Ascending aorta (tissue), 2 donors: Measurements from ENCODE around the gene IRF2. TPM values are rescaled to one million over a fixed set of nuclear protein-coding genes. Genes with fewer than 3 reads are reported as not detected.

Experiments
- DNase-seq, 2 donors: peaks; one replicate each; pipeline ENCODE4 v3.0.0-alpha.2; 2019; ENCODE audit warnings: low spot score in 2 of 2
- H3K27ac ChIP-seq, 2 donors: fragments of 200-600 bp; sonication (generic); one replicate each; pipeline ENCODE4 v1.5.1; 2016 to 2017; ENCODE audit warnings: mild to moderate bottlenecking in 1 of 2
- H3K27me3 ChIP-seq: fragments of 200-600 bp; sonication (generic); one replicate; pipeline ENCODE4 v1.5.1; 2017
- H3K36me3 ChIP-seq, 2 donors: fragments of 200-600 bp; sonication (generic); one replicate each; pipeline ENCODE4 v1.5.1; 2016
- H3K4me1 ChIP-seq, 2 donors: fragments of 200-600 bp; sonication (generic); one replicate each; pipeline ENCODE4 v1.5.1; 2016 to 2017; ENCODE audit warnings: mild to moderate bottlenecking in 1 of 2
- H3K4me3 ChIP-seq, 2 donors: fragments of 200-600 bp; sonication (generic); one replicate each; pipeline ENCODE4 v1.5.1; 2016 to 2017; ENCODE audit warnings: mild to moderate bottlenecking in 1 of 2
- H3K9me3 ChIP-seq, 2 donors: fragments of 200-600 bp; sonication (generic); one replicate each; pipeline ENCODE4 v1.5.1; 2016
- intact Hi-C: fragments of 100-400 bp; cut with DNase I; formaldehyde crosslinking; loops from one replicate; pipeline ENCODE4 v1.15.1; 2023
- total RNA-seq: library from RNA; depleted of rRNA; stranded (reverse); fragments of >200 nt; gene quantifications from one replicate; pipeline ENCODE4 v1.1.0, GENCODE V29; 2016
- TF ChIP-seq, protein P1 (sequence below), 3 experiments: fragments of 200-600 bp in 2 of 3; fragments of 450-650 bp in 1 of 3; sonication (generic) in 2 of 3; IDR thresholded peaks; one replicate each; pipeline ENCODE4 v1.5.1; 2016 to 2019; ENCODE audit warnings: antibody characterized with exemption in 3 of 3, mild to moderate bottlenecking in 1 of 3, moderate library complexity in 1 of 3

The IRF2 gene
- total RNA-seq, 1 donor from 2014 or later, result 39.6 TPM

DNA sequence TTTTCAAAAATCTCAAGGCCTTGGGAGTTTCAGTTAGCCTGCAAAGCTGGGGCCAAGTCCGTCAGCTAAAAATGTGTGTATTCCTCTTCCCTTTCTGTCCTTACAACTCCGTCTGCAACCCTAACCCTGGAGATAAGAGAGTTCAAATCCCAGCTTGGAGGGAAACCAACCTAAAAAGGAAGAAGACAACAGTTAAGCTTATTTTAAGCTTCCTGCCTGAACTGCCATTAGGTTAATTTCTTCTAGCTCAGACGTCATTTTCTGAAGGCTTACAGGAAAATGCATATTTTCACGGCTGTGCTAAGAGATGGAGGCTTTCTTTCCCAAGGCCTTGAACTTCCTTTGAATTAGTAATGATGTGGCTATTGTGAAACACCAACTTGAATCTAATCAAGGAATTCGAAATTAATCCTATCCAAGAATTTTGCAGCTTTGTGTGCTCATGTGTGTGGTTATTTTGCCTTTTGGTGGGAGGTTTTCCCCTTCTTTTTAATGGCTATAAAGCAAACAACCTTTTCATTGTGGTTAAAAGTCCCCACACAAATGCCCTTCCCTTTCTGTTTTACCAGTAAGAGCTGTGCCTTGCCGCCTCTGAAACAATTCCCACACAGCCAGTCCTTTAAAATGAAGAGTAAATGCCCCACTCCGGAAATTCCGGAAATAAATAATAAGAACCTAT, 103.5 kb downstream of the IRF2 start:
- no peaks in the 10 kb centered on the region for H3K4me1 ChIP-seq
- no peak overlapping the region for H3K27ac ChIP-seq
- intact Hi-C loops, result no loop called here
- no peaks in the 10 kb centered on the region for H3K36me3 ChIP-seq
- DNase-seq, result no peak
- H3K27me3 ChIP-seq, result no peaks in the 10 kb centered on the region
- H3K9me3 ChIP-seq, result no peaks in the 10 kb centered on the region
- H3K4me3 ChIP-seq, result no peak overlapping the region
- TF ChIP-seq, protein P1, sequence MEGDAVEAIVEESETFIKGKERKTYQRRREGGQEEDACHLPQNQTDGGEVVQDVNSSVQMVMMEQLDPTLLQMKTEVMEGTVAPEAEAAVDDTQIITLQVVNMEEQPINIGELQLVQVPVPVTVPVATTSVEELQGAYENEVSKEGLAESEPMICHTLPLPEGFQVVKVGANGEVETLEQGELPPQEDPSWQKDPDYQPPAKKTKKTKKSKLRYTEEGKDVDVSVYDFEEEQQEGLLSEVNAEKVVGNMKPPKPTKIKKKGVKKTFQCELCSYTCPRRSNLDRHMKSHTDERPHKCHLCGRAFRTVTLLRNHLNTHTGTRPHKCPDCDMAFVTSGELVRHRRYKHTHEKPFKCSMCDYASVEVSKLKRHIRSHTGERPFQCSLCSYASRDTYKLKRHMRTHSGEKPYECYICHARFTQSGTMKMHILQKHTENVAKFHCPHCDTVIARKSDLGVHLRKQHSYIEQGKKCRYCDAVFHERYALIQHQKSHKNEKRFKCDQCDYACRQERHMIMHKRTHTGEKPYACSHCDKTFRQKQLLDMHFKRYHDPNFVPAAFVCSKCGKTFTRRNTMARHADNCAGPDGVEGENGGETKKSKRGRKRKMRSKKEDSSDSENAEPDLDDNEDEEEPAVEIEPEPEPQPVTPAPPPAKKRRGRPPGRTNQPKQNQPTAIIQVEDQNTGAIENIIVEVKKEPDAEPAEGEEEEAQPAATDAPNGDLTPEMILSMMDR (IDR thresholded peaks at IDR 0.05), result no peak

GRCh38 chr4:184369871-184370270, 104.5 kb downstream of the IRF2 start:
- H3K9me3 ChIP-seq, result no peaks in the 10 kb centered on the region
- no peaks in the 10 kb centered on the region for H3K36me3 ChIP-seq
- DNase-seq, result no peak
- H3K27me3 ChIP-seq, result no peaks in the 10 kb centered on the region
- no peaks in the 10 kb centered on the region for H3K4me1 ChIP-seq
- H3K4me3 ChIP-seq, result no peak overlapping the region
- intact Hi-C loops, result no loop called here
- TF ChIP-seq, protein P1 (IDR thresholded peaks at IDR 0.05), result no peak
- no peak overlapping the region for H3K27ac ChIP-seq

GRCh38 chr4:184368731-184369130, 105.6 kb downstream of the IRF2 start:
- no peak overlapping the region for H3K4me3 ChIP-seq
- intact Hi-C loops, result no loop called here
- H3K27me3 ChIP-seq, result no peaks in the 10 kb centered on the region
- no peak for DNase-seq
- no peaks in the 10 kb centered on the region for H3K4me1 ChIP-seq
- TF ChIP-seq, protein P1 (IDR thresholded peaks at IDR 0.05), result no peak
- no peaks in the 10 kb centered on the region for H3K9me3 ChIP-seq
- H3K36me3 ChIP-seq, result no peaks in the 10 kb centered on the region
- no peak overlapping the region for H3K27ac ChIP-seq

DNA sequence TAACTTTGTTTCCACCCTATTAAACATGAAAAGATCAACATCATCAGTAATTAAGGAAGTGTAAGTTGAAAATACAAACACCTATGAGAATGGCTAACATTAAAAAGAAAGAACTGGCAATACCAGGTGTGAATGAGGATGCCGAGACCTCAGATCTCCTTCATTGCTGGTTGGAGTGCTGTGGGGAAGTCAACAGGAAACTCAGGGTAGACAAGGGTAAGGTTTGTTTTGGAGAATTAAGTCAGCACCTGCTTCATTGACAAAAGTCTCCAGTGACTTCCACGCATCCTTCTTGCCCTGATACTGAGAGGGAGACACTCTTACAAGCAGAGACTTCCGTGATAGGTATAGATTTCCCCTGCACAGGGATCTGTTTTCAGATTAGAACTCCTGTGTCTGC, 106.1 kb downstream of the IRF2 start:
- TF ChIP-seq, protein P1 (IDR thresholded peaks at IDR 0.05), result no peak
- H3K9me3 ChIP-seq, result no peaks in the 10 kb centered on the region
- H3K27ac ChIP-seq, result no peak overlapping the region
- no peaks in the 10 kb centered on the region for H3K36me3 ChIP-seq
- DNase-seq, result no peak
- intact Hi-C loops, result no loop called here
- H3K4me3 ChIP-seq, result no peak overlapping the region
- no peaks in the 10 kb centered on the region for H3K4me1 ChIP-seq
- H3K27me3 ChIP-seq, result no peaks in the 10 kb centered on the region

DNA sequence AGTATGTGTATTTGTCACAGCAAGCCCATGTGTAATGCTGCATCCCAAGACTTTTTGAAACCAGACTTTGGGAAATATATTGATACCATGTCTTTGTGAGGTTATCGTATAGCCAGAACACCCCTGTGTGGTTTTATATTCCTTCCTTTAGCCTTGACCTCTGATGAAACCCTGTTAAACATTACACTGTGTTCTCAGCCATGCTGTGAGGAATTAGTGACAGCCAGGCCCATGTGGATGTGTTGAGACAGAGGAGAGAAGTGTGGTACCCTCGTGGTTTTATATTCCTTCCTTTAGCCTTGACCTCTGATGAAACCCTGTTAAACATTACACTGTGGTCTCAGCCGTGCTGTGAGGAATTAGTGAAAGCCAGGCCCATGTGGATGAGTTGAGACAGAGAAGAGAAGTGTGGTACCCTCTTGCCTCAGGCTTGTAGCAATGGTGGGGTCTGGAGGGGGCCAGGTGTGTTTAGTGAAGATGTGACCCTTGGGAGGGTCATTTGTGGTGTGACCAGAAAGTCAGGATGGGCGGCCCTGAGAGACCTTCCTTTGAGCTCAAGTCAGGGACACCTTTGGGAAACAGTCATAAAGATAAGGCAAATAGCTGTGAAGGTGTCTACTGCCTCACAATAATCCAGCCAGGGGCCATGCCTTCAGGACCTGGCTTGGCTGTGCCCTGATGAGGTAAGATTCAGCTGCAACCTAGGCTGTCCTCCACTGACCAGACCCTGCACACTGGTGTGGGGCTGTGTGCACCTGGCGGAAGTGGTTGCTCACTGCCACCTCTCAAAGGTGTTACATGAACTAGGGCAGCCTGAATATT, 110.0 kb downstream of the IRF2 start:
- H3K36me3 ChIP-seq, result no peaks in the 10 kb centered on the region
- H3K9me3 ChIP-seq, result no peaks in the 10 kb centered on the region
- TF ChIP-seq, protein P1 (IDR thresholded peaks at IDR 0.05), result no peak
- DNase-seq, result no peak
- intact Hi-C loops, result loop anchor here (5.0 kb wide), 1 partner anchor 173 kb away; no protein-coding TSS in a partner anchor
- H3K27me3 ChIP-seq, result no peaks in the 10 kb centered on the region
- H3K4me3 ChIP-seq, result no peak overlapping the region
- peaks cover 0 to 16% of the 10 kb centered on the region in 2 donors for H3K4me1 ChIP-seq
- no peak overlapping the region for H3K27ac ChIP-seq
